GM10248 (cell line): ENCODE measurements around the gene IDH2.
"Not testable (repeated sequence)": the region's sequence is repeated elsewhere in the genome, so short reads cannot be mapped to it uniquely, and the experiment has no call there.

ENCODE experiments used
- CTCF ChIA-PET: fragments of 300-600 bp; sonication (Branson Sonifier 250); formaldehyde crosslinking; extraction: SDS; loops from one replicate; lab custom pipeline; 2021; ENCODE audit warnings: antibody characterized with exemption; lab: Yijun Ruan, JAX
- POLR2A ChIA-PET: fragments of 350-650 bp; sonication (Branson Sonifier 250); formaldehyde crosslinking; extraction: SDS; loops from one replicate; lab custom pipeline; 2020; ENCODE audit warnings: antibody characterized with exemption; lab: Yijun Ruan, JAX
- DNase-seq: peaks from one replicate; pipeline ENCODE4 v3.0.0; 2012; ENCODE audit errors: extremely low spot score
- TF ChIP-seq, protein P1 (sequence below): IDR thresholded peaks from 2 replicates; pipeline ENCODE4 v1.5.1; 2012; ENCODE audit warnings: mild to moderate bottlenecking, low read depth; ENCODE audit errors: extremely low read depth, missing control alignments, control extremely low read depth

IDH2 gene

DNA sequence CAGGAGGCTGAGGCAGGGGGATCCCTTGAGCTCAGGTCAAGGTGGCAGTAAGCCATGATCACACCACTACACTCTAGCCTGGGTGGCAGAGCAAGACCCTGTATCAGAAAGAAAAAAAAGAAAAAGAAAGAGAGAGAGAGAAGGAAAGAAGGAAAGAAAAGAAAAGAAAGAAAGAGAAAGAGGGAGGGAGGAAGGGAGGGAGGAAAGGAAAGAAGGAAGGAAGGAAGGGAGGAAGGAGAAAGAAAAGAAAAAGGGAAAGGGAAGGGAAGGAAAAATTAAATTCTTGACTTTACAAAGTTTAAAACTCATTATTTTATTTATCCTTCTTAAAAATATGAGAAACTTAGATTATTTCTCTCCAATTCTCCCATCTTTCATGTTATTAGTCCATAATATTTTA is 17.1 kb upstream of the IDH2 start:
- TF ChIP-seq, protein P1, sequence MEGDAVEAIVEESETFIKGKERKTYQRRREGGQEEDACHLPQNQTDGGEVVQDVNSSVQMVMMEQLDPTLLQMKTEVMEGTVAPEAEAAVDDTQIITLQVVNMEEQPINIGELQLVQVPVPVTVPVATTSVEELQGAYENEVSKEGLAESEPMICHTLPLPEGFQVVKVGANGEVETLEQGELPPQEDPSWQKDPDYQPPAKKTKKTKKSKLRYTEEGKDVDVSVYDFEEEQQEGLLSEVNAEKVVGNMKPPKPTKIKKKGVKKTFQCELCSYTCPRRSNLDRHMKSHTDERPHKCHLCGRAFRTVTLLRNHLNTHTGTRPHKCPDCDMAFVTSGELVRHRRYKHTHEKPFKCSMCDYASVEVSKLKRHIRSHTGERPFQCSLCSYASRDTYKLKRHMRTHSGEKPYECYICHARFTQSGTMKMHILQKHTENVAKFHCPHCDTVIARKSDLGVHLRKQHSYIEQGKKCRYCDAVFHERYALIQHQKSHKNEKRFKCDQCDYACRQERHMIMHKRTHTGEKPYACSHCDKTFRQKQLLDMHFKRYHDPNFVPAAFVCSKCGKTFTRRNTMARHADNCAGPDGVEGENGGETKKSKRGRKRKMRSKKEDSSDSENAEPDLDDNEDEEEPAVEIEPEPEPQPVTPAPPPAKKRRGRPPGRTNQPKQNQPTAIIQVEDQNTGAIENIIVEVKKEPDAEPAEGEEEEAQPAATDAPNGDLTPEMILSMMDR, result no peak
- no peak for DNase-seq
- POLR2A ChIA-PET, result no interaction called here
- CTCF ChIA-PET, result no interaction called here

DNA sequence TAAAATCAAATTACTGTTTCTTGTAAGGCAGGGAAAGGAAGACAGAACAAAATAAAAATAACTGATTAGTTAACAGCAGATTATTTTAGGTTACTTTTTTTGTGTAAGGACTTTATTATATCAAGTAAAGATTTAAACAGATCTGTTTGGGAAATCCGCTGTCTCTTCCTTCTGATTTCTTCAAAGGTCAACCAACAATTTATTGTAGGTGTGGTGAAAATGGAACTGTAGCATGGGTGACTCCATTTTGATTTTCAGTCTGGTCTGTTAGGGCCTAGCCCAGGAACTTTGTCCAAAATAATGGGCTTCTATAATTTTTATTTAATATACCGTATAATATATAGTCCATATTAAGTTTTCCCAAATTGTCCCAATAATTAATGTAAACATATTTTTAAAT is 13.5 kb upstream of the IDH2 start:
- no peak for DNase-seq
- TF ChIP-seq, protein P1, result no peak
- CTCF ChIA-PET, result no interaction called here
- POLR2A ChIA-PET, result no interaction called here

DNA sequence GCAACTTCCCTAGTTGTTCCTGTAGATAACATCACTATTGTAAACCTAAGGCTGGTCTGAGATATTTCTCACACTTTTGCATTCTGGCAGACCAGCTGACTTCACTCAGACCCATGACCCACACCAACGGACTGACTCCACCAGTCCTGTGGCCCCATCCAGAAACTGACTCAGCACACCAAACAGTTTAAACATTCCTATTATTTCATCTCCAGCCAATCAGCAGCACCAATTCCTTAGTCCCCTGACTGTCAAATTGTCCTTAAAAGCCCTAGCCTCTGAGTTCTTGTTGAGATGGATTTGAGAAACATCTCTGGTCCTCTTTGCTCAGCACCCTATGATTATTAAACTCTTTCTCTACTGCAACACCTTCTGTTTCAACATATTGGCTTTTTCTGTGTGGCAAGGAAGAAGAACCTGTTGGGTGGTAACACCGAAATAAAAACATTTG is 12.2 kb upstream of the IDH2 start:
- CTCF ChIA-PET, result no interaction called here
- POLR2A ChIA-PET, result no interaction called here
- no peak for DNase-seq
- TF ChIP-seq, protein P1, result no peak

DNA sequence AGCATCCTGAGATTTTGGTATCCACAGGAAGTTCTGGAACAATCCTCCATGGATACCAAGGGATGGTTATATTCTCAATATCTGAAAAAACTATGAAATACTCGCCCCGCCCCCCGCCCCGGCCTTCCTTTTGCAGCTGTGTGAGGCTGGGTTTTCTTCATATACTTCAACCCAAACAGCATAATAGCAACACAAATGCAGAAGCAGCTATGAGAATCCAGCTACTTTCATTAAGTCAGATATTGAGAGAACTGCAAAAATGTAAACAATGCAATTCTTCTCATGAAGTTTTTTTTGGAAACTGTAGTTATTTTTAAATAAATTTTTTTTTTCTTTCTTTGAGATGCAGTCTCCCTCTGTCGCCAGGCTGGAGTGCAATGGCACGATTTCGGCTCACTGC is 10.9 kb upstream of the IDH2 start:
- POLR2A ChIA-PET, result no interaction called here

DNA sequence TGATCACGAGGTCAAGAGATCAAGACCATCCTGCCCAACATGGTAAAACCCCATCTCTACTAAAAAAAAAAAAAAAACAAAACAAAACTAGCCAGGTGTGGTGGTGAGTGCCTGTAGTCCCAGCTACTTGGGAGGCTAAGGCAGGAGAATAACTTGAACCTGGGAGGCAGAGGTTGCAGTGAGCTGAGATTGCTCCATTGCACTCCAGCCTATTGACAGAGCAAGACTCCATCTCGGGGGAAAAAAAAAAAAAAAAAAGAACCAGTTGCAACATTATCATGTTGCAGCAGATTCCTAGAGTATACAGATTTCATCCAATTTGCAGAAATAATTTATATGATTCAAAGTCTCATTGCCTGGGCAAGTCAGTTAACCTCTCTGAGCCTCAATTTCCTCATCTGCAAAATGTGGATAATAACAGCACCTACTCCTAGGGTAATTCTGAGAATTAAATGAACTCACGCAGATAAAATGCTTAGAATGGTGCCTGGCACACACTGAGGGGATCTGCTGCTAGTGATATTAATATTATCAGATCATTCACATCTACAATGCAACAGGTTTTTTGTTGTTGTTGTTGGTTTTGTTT is 7.0 kb upstream of the IDH2 start:
- POLR2A ChIA-PET, CTCF ChIA-PET, DNase-seq: not testable (repeated sequence)

More for the DNA sequence above, 10.9 kb upstream of the IDH2 start:
- no peak for DNase-seq
- CTCF ChIA-PET, result no interaction called here
- TF ChIP-seq, protein P1, result no peak

DNA sequence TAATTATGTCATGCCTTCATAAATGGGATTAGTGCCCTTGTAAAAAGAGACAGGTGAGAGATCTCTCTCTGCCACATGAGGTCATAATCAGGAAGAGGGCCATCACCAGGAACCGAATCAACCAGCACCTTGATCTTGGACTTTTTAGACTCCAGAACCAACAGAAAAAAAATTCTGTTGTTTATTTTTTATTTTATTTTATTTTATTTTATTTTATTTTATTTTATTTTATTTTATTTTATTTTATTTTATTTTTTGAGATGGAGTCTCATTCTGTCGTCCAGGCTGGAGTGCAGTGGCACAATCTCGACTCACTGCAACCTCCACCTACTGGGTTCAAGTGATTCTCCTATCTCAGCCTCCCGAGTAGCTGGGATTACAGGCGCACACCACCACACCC is 5.8 kb upstream of the IDH2 start:
- DNase-seq, CTCF ChIA-PET, POLR2A ChIA-PET: not testable (repeated sequence)

DNA sequence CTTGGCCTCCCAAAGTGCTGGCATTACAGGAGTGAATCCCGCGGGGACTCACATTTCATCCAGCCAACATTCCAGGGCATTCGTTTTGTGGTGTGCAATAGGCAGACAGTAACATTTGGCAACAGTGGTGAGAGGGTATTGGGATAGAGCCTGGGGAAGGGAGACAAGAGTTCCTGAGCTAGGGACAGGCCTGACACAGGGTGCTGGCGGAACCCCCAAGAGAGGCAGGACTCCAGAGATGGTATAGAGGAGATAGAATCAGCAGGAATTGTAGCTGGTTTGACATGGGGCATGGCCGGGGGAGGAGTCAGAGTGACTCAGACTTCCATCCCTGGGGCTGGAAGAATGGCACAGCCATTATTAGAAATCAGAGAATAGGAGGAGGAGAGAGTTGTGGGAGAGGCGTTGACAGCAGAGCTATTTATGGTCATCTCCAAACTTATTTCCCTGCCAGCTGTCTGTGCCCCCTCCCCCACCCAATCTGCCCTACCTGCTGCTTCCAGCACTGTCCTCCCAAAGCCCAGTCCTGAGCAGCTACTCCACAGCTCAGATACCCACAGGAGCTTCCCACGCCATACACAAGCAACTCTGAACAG is 4.4 kb upstream of the IDH2 start:
- POLR2A ChIA-PET, result no interaction called here
- CTCF ChIA-PET, result interaction anchor here (0.7 to 2.0 kb wide), 2 partner anchors 20 to 35 kb away, joined by 4 to 5 read pairs; no protein-coding TSS in a partner anchor
- TF ChIP-seq, protein P1, result no peak
- no peak for DNase-seq
